HG03060 (cell line): Measurements from ENCODE around the gene CAPZB.

Experiments used
- ATAC-seq: cut with Tn5 transposase; IDR thresholded peaks from one replicate; pipeline ENCODE4 v1.9.1; 2021; ENCODE audit warnings: low read depth, moderate number of reproducible peaks; ENCODE audit not compliant: unreplicated experiment

The CAPZB gene

DNA sequence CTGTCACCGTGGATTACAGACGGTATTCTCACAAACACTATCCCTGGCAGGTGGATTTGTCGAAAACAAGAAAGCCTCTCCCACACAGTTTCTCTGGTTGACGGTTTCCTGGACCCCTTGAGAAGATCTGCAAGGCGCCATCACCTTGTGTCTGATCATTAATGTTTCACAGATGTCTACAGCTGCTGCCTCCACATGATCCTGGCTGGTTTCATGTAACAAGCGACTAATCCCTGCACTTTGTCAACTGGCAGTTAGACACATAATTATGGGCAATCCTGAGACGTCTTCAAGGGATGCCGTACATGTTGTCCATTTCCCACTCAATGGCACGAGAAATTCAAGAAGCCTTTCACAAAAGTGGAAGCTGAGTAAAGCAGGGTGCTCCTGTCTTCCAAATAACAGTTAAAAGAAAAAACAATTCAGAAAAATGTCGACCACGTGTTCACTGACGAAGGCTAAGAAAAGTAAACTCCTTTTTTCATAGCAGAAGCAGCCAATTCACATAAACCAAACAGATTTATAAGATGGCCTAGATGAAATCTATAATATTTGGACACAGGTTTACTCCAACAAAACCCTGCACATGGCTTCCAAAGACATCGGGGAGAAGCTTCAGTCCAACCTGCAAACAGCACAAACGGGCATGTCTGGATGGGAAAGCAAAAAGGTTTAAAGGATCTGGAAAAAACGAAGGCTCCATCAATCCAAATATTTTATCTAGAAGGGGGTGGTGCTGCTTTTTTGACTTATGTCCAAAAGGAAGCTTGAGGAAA lies 52.2 kb downstream of the CAPZB start:
- no peak for ATAC-seq

DNA sequence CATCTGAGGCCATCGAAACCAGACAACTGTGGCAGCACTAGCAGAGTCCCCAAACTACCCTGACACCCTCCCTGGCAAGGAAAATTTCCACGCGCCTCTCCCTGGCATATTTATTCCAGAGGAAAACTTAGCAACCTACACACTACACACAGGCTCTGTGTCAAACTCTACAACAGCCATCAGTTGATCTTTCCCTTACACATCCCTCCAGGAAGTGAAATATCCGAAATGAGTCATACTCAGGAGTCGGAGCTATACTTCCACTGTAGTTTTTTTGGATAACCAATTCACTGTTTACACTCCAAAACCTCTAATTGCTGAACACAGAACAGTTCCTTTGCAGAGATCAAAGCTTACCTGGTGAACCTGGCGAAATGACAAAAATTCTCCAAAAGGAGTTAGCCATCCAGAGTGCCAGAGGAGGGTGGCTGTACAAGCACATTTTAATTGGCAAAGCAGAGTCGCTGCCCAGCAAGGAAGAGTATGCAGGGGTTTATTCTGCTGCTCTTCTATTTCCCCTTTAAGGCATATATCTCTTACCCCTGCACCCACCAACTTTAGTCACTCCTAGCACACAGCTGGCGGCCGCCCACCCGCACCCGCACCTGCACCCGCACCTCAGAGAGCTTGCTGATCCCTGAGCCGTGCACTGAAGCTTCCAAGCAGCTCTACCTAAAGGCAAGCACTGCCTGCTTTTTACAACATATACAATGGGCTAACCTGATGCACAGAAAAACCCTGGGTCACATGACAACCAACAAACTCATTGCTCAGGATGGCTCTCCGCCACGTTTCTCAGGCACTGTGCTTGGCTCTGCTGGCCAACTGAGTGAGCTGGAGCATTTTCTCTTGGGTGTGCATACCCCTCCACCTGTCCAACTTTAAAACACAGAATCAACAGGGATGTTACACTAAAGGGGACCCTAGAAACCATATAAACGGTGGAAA lies 54.9 kb downstream of the CAPZB start:
- no peak for ATAC-seq

DNA sequence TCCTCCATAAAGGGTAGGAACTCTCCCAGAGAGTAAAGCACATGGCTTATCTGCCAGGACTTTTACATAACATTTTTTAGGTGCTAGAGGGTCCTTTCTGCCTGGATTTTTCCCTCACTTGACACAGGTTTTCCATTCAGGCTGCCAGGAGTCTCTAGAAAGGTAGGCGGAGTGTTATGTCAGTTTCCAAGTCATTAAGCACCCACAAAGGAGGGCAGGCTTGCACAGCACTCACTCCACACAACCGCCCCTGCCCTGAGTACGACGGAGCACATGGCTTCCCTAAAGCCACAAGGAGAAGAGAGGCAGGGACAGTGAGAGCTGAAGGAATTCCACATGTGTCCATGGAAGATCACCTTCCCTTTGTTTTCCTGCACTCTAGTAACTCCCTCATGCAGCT lies 55.7 kb downstream of the CAPZB start:
- ATAC-seq, result no peak

DNA sequence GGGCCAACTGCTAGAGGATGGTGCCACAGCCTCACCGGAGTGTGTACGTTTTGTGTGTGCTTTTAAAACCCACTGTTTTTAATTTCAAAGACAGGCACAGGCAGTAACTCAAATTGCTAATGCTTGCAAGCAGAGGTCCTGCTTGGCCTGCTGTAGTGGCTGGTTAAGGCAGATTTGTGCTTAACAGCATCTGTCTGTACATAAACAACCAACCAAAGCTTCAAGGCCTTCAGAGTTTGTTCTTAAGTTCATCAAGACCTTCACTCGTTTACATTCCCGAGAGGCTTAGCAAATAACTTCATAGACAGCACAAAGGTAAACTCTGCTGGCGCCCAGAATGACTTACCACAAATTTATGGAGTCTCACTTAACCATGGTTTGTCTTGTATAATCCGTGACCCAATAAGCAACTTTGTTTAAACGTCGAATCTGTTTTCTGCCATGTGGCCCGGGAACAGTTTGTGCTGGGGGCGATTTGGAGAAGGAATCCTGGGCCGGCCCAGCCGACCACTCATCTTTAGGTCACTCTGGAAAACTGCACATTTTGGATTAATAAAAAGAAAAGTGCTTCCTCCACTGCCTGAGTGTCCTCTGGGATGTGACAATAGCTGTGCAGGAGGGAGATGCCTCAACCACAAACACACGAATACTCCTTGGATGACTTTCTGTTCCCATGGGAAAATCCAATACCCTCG lies 58.1 kb downstream of the CAPZB start:
- ATAC-seq, result no peak

DNA sequence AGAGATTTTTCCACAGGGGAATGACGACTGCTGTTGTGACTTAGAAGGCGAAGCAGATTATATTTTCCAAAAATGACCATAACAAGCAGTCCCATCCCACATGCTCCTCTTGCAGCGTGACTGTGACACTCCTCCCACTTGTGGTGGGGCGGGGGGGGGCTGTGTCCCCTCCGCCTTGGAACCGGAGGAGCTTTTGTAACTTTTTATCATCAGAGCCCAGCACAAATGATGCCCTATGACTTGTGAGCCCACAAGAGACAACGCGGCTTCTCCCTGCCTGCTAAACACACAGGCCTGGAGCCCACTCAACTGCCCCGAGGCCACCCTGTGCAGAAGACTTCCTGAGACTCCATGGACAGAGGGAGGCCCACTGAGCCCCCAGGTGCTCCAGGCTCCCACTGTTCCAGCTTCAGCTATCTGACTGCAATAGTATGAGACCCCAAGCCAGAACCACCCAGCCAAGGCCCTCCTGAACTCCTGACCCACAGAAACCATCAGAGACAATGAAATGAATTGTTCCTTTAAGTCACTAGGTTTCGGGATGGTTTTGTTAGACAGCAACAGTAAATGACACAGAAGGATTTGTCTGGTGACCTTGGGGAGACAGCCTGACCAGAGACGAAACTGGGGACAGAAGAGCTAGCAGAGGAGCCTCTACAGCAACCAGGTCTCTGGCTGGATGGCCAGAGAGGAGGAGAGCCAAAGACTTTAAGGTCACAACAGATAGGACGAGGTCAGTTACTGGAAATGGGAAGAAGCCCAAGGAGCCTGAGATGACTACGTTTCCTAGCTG lies 58.8 kb downstream of the CAPZB start:
- no peak for ATAC-seq

DNA sequence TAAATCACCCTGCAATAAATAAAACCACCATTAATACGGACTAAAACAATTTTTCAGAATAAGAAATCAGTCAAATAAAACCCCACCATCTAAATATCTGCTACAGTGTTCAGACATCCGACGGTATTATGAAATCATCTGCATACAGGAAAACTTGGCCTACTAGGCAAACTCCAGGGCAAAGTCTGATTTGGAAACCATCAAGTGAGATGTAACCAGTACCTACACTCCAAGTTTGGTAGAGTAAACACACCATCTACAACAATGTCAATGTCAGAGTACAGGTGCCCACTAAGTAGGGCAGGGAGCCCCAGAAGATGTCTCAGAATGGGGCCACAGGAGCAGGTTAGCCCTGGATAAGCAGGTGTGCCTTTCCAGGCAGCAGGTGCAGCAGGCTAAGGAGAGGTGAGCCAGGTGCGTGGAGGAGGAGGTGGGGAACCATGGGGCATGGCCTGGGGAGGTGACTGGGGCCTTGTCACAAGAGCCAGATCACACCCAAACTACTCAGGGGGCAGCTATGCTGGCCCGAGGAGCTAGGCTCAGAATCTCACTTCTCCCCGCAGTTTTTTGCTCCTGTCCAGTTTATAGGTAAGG lies 59.6 kb downstream of the CAPZB start:
- ATAC-seq, result no peak

DNA sequence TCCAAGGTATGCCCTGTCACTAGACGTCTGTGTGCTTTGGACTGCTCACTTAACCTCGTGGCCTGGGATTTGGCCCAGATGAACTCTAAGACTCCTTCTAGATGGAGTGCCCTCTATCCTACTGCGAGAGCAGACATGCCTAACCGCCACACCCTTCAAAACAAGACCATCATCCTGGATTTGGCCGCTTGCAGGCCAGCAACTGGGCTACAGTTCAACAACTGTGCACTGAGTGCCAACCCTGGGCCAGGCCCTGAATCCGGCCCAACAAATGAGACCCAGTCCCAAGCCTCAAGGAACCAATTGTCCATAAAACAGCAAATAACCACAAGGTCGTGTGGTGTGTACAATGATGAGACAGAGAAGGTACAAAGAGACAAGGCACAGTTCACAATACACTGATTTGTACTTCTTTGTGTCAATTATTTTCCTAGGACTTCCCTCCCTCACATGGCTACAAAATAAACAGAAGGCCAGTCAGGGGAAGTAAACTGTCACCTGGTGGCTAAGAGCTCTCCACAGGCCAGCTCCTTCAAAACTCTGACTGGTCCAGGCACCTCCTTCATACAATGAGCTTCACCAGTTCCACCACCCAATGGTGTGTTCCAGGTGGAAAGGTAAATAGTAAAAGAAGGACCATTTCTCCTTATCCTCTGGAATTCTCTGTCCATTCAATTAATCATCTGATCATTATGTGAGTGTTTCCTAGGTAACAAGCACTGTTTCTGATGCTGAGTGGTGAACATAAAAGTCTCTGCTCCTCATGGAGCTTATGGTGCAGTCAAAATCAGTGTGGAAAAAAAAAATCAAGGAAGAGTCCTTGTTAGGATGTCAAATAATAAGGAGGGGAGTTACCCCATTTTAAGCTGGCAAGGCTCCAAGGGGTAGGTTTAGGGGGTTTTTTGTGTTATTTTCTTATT lies 60.4 kb downstream of the CAPZB start:
- no peak for ATAC-seq

DNA sequence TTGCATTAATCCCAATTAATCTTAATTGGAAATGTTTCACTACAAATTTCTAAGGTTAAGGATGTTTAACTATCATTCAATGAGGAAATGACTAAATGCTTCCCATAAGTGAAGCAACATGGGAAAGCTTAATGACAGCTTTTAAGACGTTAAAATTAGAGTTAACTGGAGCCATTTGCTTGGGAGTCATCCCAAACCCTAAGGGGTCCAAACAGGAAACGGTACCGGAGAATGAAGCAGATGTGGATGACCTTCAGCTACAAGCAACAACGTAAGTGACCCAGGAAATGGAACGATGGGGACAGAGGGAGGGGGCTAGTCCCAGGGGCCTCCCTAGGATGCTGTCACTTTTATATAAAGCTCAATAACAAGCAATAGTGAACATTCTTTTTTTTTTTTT lies 62.2 kb downstream of the CAPZB start:
- no peak for ATAC-seq

DNA sequence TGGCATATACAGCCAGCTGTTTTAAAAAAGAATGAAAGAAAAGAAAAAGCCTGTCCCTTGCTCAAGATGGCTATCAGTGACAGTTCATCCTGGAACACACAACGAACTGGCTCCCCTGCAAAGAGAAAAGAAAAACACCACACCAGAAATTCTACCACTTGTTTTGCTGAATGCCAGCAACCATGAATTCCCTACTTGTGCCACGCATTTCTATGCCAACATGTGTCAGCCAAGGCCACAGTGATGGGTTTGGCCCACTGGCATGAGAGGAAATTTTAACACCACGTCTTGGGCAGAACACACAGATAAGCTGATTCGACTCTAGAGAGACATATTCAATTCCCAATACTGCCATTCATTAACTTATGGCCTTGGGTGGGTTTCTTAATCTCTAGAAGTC lies 64.0 kb downstream of the CAPZB start:
- no peak for ATAC-seq

DNA sequence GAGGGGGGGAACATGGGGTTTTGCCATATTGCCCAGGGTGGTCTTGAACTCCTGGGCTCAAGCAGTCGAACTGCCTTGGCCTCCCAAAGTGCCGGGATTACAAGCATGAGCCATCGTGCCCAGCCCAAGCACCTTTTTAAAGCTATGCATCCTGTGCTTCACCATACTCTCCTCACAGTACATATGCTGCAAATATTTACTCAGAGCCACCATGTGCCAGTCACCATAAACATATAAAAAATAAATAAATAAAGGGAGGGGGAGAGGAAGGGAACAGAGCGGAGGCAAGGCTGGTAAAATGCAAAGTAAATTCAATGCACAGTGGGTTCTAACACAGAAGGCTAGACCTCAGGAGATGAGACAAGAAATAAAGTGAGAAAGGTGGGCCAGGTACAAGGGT lies 64.7 kb downstream of the CAPZB start:
- ATAC-seq, result no peak

DNA sequence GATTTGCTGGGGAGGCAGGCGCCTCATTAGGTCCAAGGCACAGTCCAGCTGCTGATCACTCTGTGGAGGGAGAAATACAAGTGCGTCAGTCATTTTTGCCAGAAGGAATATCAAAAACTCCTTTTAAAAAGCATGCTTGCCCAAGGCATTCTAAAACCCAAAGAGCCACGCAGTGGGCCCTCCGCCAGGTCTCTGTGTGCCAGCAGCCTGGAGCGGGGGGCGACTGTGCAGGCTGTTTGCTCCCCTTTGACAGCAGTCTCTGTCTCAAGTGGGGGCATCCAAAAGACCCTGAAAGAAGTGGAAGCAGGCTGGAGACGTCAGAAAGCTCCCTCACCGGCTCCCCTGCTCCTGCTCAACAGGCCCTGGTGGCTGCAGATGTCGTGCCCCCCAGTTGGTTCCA lies 65.6 kb downstream of the CAPZB start:
- no peak for ATAC-seq

DNA sequence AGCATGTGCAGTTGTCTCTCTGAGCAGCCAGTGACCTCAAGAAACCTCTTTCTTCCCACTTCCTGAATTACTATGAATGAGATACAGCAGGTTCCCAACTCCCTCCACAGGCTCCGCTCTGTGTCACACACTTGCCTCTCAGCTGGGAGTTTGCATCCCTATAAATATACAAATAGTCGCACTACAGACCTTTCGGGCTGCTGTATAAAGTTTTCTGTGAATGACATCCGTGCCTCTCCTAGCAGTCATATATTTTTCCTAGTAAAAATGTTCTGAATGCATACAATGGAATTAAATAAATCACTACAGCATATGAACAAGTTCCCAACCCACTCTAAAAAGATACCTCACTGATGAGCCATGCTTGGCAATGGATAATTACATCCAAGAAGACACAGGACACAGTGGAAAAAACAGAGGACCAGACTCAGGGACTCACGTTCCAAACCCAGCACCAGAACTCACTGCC lies 66.8 kb downstream of the CAPZB start:
- ATAC-seq, result no peak

DNA sequence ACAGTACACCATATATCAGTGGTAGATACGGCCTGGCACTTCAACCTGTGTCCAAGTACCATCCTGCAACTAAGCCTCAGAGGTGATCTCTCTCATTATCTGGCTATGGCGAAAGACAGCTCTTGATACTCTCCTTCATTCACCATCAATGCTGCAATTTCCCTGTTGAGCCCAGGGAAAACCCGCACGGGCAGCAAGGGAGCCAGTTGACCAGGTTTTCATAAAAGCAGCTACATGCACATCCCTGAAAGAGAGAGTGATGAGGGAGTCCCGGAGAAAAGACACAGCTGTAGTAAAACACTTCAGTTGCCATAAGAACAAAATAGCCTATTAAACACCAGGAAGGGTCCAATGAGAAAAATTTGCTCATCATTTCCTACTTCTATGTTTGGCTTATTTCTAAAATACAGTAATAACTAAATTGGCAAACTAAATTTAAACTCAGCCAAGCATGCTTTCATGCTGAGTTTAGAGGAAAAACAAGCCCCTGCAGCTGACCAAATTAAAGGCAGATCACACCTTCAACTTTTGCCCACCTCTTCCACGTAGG lies 68.3 kb downstream of the CAPZB start:
- ATAC-seq, result no peak

DNA sequence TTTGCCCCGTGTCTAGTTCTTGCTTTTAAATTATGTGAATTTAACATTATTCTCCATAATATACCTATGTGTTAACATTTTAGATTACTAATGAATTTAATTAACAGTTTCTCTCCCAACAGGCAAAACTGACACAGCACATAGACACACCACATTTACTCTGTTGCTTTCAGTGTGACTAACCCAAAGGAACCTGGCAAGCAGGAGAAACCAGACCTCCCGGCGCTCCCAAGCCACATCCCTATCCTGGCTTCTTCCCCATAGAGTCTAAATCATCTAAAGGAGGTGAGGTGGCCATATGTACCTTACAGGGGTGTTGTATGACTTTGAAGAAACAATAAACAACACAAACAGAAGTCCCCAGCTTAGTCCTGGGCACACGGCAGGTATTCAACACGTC lies 69.2 kb downstream of the CAPZB start:
- ATAC-seq, result no peak

DNA sequence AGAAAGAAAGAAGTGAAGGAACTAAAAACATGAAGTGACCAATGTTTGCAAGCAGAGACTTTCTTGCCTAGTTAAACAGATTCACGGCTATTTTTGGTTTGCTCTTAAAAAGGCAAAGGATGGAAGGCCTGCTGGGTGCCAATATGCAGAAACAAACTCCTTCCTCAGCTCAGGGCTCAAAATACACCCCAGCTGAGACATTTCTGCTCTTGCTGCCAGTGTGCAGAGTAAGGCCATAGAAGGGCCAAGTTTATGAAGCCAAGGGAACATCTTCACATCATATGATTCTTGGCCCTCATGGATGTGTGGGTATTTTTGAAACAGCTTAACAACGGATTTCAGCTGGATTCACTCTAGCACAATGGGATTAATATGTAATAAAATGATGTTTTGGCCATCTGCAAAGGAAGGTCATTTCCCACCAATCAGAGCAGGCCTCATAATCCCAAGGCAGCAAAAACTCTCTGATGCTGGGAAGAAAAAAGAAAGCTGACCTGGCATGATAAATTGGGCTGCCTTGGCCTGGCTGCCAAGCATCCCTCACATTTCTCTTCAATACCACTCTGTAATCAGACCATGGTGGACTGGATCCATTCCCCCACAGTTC lies 70.7 kb downstream of the CAPZB start:
- no peak for ATAC-seq

DNA sequence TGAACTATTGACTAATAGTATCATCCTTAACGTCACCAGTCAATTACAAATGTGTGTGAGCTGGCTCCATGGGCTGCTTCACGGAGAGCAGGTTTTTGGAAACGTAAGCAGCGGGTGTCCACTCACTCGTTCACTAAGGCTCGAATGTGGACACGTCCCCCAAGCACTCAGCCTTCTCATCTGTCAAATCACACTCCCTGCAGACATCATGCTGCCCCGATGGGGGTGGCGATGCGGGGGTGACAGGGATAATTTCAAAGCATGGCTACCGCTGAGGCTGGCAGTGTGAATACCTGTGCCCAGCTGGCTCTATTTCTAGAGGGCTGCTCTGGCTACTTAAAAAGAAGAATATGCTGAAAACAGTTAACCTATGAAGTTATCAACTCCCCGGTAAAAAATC lies 71.3 kb downstream of the CAPZB start:
- no peak for ATAC-seq

DNA sequence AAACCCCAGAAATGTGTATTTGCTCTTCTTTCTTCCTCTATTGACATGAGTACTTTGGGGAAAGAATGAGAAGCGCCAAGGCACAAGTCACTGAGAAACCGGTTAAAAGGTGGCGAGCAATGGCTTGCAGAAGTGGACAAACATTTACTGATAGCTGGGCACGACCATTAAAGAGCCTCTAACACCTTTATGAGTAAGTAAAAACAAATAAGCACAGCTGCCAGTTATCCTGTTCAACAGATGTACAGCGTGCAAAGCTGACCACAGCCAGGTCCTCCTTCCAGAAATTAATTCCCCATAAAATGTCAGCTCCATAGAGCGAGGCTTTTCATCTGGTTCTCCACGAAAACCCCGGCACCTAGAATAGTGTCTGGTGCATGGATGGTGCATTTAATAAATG lies 72.7 kb downstream of the CAPZB start:
- ATAC-seq, result no peak

DNA sequence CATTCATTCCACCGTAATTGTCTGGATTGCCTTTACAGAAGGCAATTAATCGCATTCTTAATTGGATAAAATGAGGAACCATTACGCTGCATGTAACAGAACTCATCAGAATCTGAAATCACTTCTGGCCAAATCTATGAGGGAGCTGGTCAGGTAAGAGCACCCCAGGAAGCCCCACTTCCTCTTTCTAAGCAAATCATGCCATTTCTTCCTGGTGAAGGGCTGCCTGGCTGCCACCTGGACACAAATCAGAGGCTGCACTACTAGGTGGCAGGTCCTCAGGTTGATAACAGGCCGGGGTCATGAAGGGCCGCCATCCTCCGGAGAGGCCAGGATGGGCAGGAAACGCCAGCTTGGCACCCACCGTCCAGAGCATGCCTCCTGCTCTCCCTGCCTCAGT lies 73.7 kb downstream of the CAPZB start:
- ATAC-seq, result no peak
